ENCODE results near the gene PCYOX1L. TPM values are rescaled to one million over a fixed set of nuclear protein-coding genes. Genes with fewer than 3 reads are reported as not detected.

PCYOX1L gene
- polyA plus RNA-seq, 1 donor from 2014 or later, result 21.1 TPM

DNA sequence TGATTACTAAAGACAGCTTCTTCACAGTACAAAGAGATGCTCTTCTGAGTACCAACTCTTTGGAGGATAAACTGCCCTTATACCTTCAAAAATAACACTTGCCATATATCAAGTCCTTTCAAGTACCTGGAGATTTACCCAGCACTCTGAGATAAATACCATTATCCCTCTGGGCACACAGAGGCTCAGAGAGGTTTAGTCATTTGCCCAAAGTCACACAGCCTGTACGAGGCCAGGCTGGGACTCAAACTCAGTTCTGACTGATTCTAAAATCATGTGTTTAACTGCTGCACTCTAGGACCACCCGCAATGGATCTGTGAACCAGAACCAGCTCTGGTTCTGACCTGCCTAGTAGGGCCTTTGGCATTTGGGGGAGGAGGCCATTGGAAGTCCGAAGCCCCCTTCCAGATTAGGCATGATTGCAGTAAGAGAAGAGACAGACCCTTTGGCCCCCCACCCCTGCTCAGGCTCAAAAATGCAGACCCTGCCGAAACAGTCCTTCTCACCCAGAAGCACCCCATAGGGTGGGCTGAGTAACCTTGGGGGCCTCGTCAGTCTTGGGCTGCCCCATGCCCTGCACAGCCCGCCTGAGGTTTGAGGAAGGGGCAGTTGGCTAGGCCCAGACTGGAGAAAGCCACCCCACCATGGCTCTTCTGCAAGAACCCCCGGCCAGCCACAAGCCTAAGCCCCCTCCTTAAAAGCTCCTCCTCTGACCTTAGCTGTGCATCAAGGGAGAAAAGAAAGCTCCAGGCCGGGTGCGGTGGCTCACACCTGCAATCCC is 54.1 kb downstream of the PCYOX1L start:
- Histone ChIP-seq H3K9ac (ENCODE audit: low read length) (no peak overlapping the region), H3K9me2 (ENCODE audit: insufficient read depth, low read length) (no peaks in the 10 kb centered on the region), H3K9me3 (ENCODE audit: low read length) (no peaks in the 10 kb centered on the region), H3K4me3 (ENCODE audit: low read length) (no peak overlapping the region), H2AFZ (ENCODE audit: low read depth, low read length) (no peak overlapping the region), H3K79me2 (replicated peaks; ENCODE audit: insufficient read depth, low read length) (no peaks in the 10 kb centered on the region), H3K27me3 (ENCODE audit: insufficient read depth, low read depth, low read length) (no peaks in the 10 kb centered on the region), H3K36me3 (ENCODE audit: insufficient read depth, low read length) (no peaks in the 10 kb centered on the region), H4K20me1 (ENCODE audit: insufficient read depth) (no peaks in the 10 kb centered on the region), H3F3A (ENCODE audit: insufficient read depth, low read length, poor library complexity, severe bottlenecking) (no peaks in the 10 kb centered on the region), H3K4me2 (ENCODE audit: low read length) (no peak overlapping the region), H3K27ac (ENCODE audit: low read length) (no peak overlapping the region)
- no peak for TF ChIP-seq RAD21 (conservative IDR thresholded peaks at IDR 0.05)
- no peak for TF ChIP-seq MXI1 (conservative IDR thresholded peaks at IDR 0.05; ENCODE audit: poor library complexity, severe bottlenecking)
- no peak for TF ChIP-seq SMC3 (conservative IDR thresholded peaks at IDR 0.05; ENCODE audit: poor library complexity)
- TF ChIP-seq EP300 (conservative IDR thresholded peaks at IDR 0.05; ENCODE audit: poor library complexity, severe bottlenecking), result no peak

GRCh38 chr5:149412783-149413476 is 55.1 kb downstream of the PCYOX1L start:
- no peak overlapping the region for H3K27ac ChIP-seq (ENCODE audit: low read length)
- no peaks in the 10 kb centered on the region for H3K9me2 ChIP-seq (ENCODE audit: insufficient read depth, low read length)
- no peaks in the 10 kb centered on the region for H3K36me3 ChIP-seq (ENCODE audit: insufficient read depth, low read length)
- H3K4me2 ChIP-seq (ENCODE audit: low read length), result no peak overlapping the region
- no peak overlapping the region for H3K4me3 ChIP-seq (ENCODE audit: low read length)
- H3K9me3 ChIP-seq (ENCODE audit: low read length), result no peaks in the 10 kb centered on the region
- no peaks in the 10 kb centered on the region for H3F3A ChIP-seq (ENCODE audit: insufficient read depth, low read length, poor library complexity, severe bottlenecking)
- TF ChIP-seq POLR2AphosphoS5 (IDR thresholded peaks at IDR 0.05) (no peak), CTCF (IDR thresholded peaks at IDR 0.05; ENCODE audit: poor library complexity, severe bottlenecking) (no peak), MXI1 (conservative IDR thresholded peaks at IDR 0.05; ENCODE audit: poor library complexity, severe bottlenecking) (no peak), RAD21 (conservative IDR thresholded peaks at IDR 0.05) (no peak), REST (IDR thresholded peaks at IDR 0.05; ENCODE audit: borderline replicate concordance) (no peak), EZH2 (IDR thresholded peaks at IDR 0.05; ENCODE audit: borderline replicate concordance, insufficient read depth, low read length, poor library complexity, severe bottlenecking) (no peak), TAF1 (IDR thresholded peaks at IDR 0.05; ENCODE audit: low read depth) (no peak), SMC3 (conservative IDR thresholded peaks at IDR 0.05; ENCODE audit: poor library complexity) (no peak), EP300 (conservative IDR thresholded peaks at IDR 0.05; ENCODE audit: poor library complexity, severe bottlenecking) (no peak)
- H4K20me1 ChIP-seq (ENCODE audit: insufficient read depth), result no peaks in the 10 kb centered on the region
- no peak overlapping the region for H2AFZ ChIP-seq (ENCODE audit: low read depth, low read length)
- no peak overlapping the region for H3K9ac ChIP-seq (ENCODE audit: low read length)
- H3K79me2 ChIP-seq (replicated peaks; ENCODE audit: insufficient read depth, low read length), result no peaks in the 10 kb centered on the region
- H3K27me3 ChIP-seq (ENCODE audit: insufficient read depth, low read depth, low read length), result no peaks in the 10 kb centered on the region

Measured in neural cell (in vitro differentiated cells).